ENCODE data around the gene PACSIN1. TPM values are rescaled to one million over a fixed set of nuclear protein-coding genes. Genes with fewer than 3 reads are reported as not detected.

PACSIN1 gene
- total and polyA plus RNA-seq, 8 donors: under 0.01 to 2.2 (median 0.49) TPM; not detected in 2

DNA sequence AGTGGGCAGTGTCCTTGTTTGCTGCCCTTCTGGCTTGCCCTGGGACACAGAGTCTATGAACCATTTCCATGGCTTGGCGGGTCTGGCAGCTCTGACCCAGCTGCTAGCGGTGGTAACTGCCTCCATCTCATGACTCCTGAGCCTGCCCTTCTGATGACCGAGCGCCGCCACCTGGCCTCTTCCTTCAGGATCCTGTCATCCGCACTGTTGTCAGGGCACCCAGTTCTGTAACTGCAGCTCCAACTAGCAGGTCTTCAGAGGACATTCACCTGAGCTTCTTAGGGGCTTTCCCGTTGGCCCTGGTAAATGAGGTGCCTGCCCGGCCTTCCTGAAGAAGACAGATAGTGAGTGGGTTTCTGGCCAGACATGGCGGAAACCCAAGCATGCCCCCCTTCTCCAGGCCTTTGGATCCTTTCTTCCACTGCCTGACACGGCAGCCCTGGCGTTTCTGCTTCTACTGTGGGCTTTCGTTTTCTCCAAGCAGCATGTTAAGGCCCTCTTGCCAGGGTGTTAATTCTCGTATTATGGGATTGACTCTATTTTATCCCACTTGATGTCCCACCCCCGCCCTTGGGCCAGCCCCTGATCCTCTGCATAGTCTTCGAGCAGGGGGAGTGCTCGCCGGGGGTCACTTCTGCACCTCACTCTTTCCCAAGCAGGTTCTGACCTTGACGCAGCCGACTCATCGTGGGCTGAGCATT, 24.7 kb downstream of the PACSIN1 start:
- intact Hi-C loops (cut with DNase I; ENCODE audit: low total_unique reads): no loop called here
- Histone ChIP-seq H3K4me1 (no peaks in the 10 kb centered on the region), H3K4me3 (peak overlapping the region in 1 of 4 donors; percentile 13), H3K9me3 (no peaks in the 10 kb centered on the region), H3K27ac (peak overlapping the region in 1 of 5 donors; percentile 18), H3K27me3 (no peaks in the 10 kb centered on the region), H3K36me3 (no peaks in the 10 kb centered on the region)
- TF ChIP-seq POLR2AphosphoS5 (IDR thresholded peaks at IDR 0.05): no peak
- TF ChIP-seq, protein P1, sequence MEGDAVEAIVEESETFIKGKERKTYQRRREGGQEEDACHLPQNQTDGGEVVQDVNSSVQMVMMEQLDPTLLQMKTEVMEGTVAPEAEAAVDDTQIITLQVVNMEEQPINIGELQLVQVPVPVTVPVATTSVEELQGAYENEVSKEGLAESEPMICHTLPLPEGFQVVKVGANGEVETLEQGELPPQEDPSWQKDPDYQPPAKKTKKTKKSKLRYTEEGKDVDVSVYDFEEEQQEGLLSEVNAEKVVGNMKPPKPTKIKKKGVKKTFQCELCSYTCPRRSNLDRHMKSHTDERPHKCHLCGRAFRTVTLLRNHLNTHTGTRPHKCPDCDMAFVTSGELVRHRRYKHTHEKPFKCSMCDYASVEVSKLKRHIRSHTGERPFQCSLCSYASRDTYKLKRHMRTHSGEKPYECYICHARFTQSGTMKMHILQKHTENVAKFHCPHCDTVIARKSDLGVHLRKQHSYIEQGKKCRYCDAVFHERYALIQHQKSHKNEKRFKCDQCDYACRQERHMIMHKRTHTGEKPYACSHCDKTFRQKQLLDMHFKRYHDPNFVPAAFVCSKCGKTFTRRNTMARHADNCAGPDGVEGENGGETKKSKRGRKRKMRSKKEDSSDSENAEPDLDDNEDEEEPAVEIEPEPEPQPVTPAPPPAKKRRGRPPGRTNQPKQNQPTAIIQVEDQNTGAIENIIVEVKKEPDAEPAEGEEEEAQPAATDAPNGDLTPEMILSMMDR (IDR thresholded peaks at IDR 0.05): no peak
- TF ChIP-seq EP300 (IDR thresholded peaks at IDR 0.05): no peak
- no peak for TF ChIP-seq POLR2A (IDR thresholded peaks at IDR 0.05)
- no peak for DNase-seq
- WGBS, 5 donors: 73 to 83% (median 78%) methylated on average over 18 to 20 of the region's 20 CpGs

GRCh38 chr6:34491091-34491430, 25.2 kb downstream of the PACSIN1 start:
- intact Hi-C loops (cut with DNase I; ENCODE audit: low total_unique reads): no loop called here
- no peaks in the 10 kb centered on the region for H3K27me3 ChIP-seq
- H3K4me1 ChIP-seq: no peaks in the 10 kb centered on the region
- no peaks in the 10 kb centered on the region for H3K36me3 ChIP-seq
- DNase-seq: peak in 1 of 2 donors; percentile 81
- 46 to 65% (median 56%) methylated on average over 10 of the region's 10 CpGs for WGBS, 5 donors
- no peaks in the 10 kb centered on the region for H3K9me3 ChIP-seq
- peak overlapping the region in 1 of 4 donors; percentile 13 for H3K4me3 ChIP-seq
- peak overlapping the region in 1 of 5 donors; percentile 18 for H3K27ac ChIP-seq
- TF ChIP-seq EP300 (IDR thresholded peaks at IDR 0.05) (no peak), POLR2A (IDR thresholded peaks at IDR 0.05) (no peak), POLR2AphosphoS5 (IDR thresholded peaks at IDR 0.05) (no peak)
- TF ChIP-seq, protein P1 (IDR thresholded peaks at IDR 0.05): no peak

- no peak overlapping the region for H3K4me3 ChIP-seq
- intact Hi-C loops (cut with DNase I; ENCODE audit: low total_unique reads): no loop called here
- DNase-seq: no peak
- H3K27me3 ChIP-seq: no peaks in the 10 kb centered on the region
- 73 to 95% (median 77%) methylated on average over 4 of the region's 4 CpGs for WGBS, 5 donors
- no peaks in the 10 kb centered on the region for H3K36me3 ChIP-seq
- H3K9me3 ChIP-seq: no peaks in the 10 kb centered on the region
- H3K27ac ChIP-seq: no peak overlapping the region
- no peak for TF ChIP-seq POLR2A (IDR thresholded peaks at IDR 0.05)
- TF ChIP-seq POLR2AphosphoS5 (IDR thresholded peaks at IDR 0.05): no peak
- TF ChIP-seq, protein P1 (IDR thresholded peaks at IDR 0.05): no peak
- no peak for TF ChIP-seq EP300 (IDR thresholded peaks at IDR 0.05)
- no peaks in the 10 kb centered on the region for H3K4me1 ChIP-seq
These were observed 27.5 kb downstream of the PACSIN1 start for GRCh38 chr6:34493344-34493743.

- no peak for TF ChIP-seq POLR2AphosphoS5 (IDR thresholded peaks at IDR 0.05)
- TF ChIP-seq POLR2A (IDR thresholded peaks at IDR 0.05): no peak
- TF ChIP-seq, protein P1 (IDR thresholded peaks at IDR 0.05): no peak
- no peak for TF ChIP-seq EP300 (IDR thresholded peaks at IDR 0.05)
- Histone ChIP-seq H3K4me1 (no peaks in the 10 kb centered on the region), H3K4me3 (no peak overlapping the region), H3K9me3 (peaks cover 0 to 4% (median 2%) of the 10 kb centered on the region in 4 donors), H3K27me3 (no peaks in the 10 kb centered on the region), H3K36me3 (no peaks in the 10 kb centered on the region), H3K27ac (no peak overlapping the region)
- no peak for DNase-seq
- WGBS, 5 donors: 76 to 90% (median 89%) methylated on average over 3 of the region's 3 CpGs
- intact Hi-C loops (cut with DNase I; ENCODE audit: low total_unique reads): no loop called here
These were observed 29.1 kb downstream of the PACSIN1 start for GRCh38 chr6:34494973-34495372.

Data from stomach (tissue), 9 donors.